ENCODE measurements around the gene ZNF202.
A peak's percentile ranks its signal among the peaks of the same experiment; 100 is the strongest.
"Not testable (repeated sequence)": the region's sequence is repeated elsewhere in the genome, so short reads cannot be mapped to it uniquely, and the experiment has no call there.

ZNF202 gene

DNA sequence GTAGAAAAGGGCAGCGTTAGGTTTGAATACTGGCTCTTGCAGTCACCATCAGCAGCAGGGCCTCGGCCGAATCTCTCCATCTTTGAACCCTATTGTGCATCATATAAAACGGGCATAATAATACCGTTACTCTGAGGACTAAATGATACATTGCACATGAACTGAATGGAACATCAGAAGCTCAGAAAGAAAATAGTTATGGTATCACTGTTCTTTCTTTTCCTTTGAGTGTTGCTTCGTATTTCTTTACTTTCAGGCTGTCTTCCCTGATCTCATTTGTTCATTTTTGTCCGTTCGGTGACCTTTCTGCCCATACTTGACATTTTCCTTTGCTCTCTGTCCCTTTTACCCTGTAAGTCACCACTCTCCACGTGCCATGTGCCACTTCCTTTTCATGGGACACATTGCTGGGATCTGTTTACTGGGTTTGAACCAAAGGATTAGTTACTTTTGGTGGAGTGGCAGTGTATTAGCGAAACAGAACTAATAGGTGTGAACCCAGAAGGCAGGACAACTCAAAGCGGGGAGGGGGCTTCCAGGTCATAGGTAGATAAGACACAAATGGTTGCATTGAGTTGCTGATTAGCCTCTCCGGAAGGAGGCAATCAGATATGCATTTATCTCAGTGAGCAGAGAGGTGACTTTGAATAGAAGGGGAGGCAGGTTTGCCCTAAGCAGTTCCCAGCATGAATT is 717 bp upstream of the ZNF202 start:
- DNase-seq (ENCODE audit: low read depth in 2 of 3, low spot score in 1 of 3) = peak in 1 of 3 donors; percentile 6

- no peak for DNase-seq (ENCODE audit: low read depth in 2 of 3, low spot score in 1 of 3)
These were observed 687 bp downstream of the ZNF202 start for GRCh38 chr11:123740787-123741158.

DNA sequence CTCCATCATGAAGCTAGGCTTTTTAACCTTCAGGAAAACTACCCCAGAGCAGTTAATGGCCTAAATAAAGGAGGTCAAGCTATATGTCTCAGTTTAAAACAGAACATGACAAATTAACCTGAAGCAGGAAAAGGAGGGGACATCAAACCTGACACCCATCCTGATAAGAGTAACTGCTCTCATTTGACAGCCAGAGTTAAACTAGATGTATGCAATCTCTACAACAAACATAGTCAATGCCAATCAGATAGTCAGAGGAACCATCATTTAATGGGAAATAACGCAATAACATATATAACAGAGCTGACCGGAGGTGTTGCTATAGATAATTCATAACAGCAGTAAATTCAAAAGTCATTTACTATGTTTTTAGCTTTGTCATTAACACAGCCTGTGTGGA is 3.1 kb downstream of the ZNF202 start:
- DNase-seq (ENCODE audit: low read depth in 2 of 3, low spot score in 1 of 3) = no peak

DNA sequence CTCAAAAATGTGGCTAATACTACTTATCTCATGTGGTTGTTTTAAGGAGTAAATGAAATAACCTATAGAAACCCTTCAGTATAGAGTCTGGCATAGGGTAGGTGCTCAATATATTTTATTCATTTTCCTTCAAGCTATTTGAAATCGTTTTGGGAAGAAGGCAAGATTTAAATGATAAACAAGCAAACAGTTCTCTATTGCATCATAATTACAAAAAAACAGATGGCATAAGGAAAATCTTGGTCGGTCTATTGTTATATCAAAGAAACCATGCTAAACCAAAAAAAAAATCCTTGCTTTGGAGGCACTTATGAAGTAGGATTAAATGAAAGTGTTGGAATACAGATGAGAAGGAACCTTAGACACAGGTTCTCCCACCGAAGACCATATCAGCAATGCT is 4.7 kb downstream of the ZNF202 start:
- no peak for DNase-seq (ENCODE audit: low read depth in 2 of 3, low spot score in 1 of 3)

DNA sequence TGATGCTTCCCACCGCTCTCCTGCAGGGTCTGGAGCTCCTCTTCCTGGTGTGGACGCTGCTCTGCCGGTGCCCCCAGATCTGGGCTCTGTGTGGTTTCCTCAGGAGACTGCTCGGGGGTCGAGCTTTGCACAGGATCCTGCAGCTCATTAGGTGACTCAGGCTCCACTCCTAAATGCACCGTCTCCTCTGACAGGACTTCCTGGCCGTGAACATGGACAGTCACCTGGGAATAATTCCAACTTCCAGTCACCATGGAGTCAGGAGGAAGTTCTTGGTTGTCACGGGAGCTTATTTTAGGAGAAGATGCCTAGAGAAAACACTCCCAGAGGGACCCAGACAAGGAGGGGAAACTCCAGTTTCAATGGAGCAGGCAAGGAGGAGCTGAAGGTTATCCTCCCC is 11.9 kb downstream of the ZNF202 start:
- no peak for DNase-seq (ENCODE audit: low read depth in 2 of 3, low spot score in 1 of 3)

DNA sequence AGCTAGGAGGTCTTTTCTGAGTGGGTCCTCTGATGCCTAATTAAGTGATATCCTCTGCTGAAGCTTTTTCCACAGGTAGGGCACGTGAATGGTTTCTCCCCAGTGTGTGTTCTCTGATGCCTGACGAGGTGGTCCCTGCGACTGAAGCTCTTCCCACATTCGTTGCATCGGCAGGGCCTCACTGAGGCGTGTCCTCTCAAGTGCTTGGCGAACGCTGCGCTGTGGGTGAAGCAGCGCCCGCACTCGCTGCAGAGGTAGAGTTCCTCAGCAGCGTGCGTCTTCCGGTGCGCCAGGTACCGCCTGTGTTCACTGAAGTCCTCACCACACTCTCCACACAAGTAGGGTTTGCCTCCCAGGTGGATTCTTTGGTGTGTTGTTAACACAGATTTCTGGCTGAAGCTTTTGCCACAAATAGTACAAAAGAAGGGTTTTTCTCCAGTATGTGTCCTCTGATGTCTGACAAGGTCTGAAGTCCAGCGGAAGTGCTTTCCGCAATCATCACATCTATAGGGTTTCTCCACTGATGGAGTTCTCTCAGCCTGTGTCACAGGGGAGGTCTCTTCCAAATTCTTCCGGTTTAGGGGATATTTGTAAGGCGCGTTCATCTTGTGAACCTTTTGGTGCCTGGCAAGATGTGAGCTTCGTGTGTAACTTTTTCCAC is 15.3 kb downstream of the ZNF202 start:
- DNase-seq (ENCODE audit: low read depth in 2 of 3, low spot score in 1 of 3) = no peak

GRCh38 chr11:123719452-123719851 is 22.0 kb downstream of the ZNF202 start:
- no peak for DNase-seq (ENCODE audit: low read depth in 2 of 3, low spot score in 1 of 3)

- DNase-seq (ENCODE audit: low read depth in 2 of 3, low spot score in 1 of 3) = no peak
These were observed 23.0 kb downstream of the ZNF202 start for GRCh38 chr11:123718469-123718868.

DNA sequence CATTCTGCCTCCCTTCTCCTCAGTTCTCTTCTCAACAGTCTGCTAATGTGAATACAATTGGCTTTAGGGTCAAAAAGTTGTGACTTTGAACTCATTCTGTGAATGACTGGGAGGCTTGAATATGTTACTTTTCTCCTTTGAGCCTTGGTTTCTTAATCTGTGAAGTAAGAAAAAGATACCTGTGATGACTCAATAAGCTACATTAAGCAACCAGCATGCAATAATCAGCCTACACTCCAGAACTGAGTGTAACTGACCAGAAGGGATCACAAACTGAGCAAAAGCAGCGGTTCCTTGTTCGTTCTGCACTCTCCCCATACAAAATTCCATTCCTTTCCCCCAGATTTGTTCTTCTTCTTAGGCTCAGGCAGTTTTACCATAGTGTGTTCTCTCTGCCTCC is 23.4 kb downstream of the ZNF202 start:
- DNase-seq (ENCODE audit: low read depth in 2 of 3, low spot score in 1 of 3) = no peak

DNA sequence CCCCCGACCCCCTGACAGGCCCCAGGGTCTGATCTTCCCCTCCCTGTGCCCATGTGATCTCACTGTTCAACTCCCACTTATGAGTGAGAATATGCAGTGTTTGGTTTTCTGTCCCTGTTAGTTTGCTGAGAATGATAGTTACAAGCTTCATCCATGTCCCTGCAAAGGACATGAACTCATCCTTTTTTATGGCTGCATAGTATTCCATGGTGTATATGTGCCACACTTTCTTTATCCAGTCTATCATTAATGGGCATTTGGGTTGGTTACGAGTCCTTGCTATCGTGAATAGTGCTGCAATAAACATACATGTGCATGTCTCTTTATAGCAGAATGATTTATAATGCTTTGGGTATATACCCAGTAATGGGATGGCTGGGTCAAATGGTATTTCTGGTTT is 28.8 kb downstream of the ZNF202 start:
- DNase-seq (ENCODE audit: low read depth in 2 of 3, low spot score in 1 of 3) = not testable (repeated sequence)

GRCh38 chr11:123707606-123708205 is 33.8 kb downstream of the ZNF202 start:
- DNase-seq (ENCODE audit: low read depth in 2 of 3, low spot score in 1 of 3) = peak; percentile 31 to 55 (median 32)

GRCh38 chr11:123707206-123707605 is 34.3 kb downstream of the ZNF202 start:
- no peak for DNase-seq (ENCODE audit: low read depth in 2 of 3, low spot score in 1 of 3)

DNA sequence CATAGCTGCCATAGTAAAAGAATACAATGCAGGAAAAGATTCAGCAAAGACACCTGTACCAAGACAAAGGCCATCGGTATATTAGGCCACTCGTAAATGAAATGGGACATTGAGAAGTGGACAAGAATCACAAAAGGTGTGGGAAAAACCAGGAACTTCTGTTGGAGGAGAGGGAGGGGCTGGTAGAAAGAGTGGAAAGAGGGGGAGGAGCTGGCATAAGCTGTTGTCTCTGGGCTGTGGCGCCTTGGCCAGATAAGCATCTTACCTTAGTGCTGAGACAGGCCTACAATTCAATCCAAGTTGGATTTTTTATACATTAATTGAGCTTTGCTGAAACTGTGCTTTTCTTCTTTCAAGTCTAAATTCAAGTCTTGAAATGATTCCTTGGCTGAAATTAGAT is 37.1 kb downstream of the ZNF202 start:
- DNase-seq (ENCODE audit: low read depth in 2 of 3, low spot score in 1 of 3) = no peak

DNA sequence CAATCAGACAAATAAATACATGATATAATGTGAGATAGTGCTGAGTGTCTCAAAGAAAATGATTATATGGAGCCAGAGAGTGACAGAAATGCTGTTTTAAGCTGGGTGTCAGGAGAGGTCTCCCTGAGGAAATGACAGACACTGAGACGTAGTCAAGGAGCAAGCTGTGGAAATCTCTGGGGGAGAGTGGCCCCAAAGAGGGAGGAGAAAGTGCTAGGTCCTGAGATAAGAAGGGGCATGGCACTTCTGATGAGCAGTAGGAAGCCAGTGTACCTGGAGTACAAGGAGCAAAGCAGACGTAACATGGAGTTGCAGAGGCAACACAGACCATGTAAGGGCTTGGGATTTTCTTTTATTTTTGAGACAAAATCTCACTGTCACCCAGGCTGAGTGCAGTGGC is 38.8 kb downstream of the ZNF202 start:
- DNase-seq (ENCODE audit: low read depth in 2 of 3, low spot score in 1 of 3) = no peak

DNA sequence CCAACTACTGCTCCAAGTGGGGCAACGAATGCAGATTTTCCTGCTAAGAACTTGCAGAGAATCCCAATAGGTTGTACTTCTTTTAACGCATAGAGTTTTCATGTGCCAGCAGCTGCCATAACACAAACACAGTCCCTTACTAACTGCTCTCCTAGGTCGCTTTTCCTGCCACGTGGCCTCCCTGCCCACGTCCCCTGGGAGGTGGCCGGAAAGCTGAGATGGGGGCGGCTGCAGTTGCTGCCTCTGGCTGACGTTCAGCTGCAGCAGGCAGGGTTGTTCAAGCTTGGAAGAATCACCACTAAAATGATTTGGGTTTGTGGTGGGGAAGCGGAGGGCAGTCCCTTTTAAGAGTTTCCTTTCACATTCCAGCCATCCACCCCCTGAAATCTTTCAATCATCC is 39.3 kb downstream of the ZNF202 start:
- DNase-seq (ENCODE audit: low read depth in 2 of 3, low spot score in 1 of 3) = no peak

DNA sequence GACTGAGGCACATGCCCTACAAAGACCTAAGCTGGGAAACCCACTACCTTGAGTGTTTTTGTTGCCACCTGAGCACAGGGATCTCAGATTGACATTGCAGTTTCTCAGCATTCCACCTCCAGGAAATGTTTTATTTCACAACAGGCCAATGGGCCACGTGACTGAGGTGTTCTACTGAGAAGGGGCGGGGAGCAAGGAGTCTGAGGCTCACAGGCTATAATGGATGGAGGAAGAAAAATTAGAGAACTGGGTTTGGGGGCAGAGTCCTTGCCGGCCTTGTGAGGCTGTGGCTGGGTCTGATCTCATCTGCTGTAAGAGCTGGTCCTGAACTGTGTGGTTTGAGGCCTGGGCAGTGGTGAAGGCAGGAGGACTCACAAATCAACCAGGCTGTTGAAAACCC is 40.7 kb downstream of the ZNF202 start:
- DNase-seq (ENCODE audit: low read depth in 2 of 3, low spot score in 1 of 3) = no peak

- DNase-seq (ENCODE audit: low read depth in 2 of 3, low spot score in 1 of 3) = no peak
These were observed 42.8 kb downstream of the ZNF202 start for GRCh38 chr11:123698546-123699127.

GRCh38 chr11:123696183-123696582 is 45.3 kb downstream of the ZNF202 start:
- no peak for DNase-seq (ENCODE audit: low read depth in 2 of 3, low spot score in 1 of 3)

GRCh38 chr11:123695231-123695630 is 46.2 kb downstream of the ZNF202 start:
- no peak for DNase-seq (ENCODE audit: low read depth in 2 of 3, low spot score in 1 of 3)

DNA sequence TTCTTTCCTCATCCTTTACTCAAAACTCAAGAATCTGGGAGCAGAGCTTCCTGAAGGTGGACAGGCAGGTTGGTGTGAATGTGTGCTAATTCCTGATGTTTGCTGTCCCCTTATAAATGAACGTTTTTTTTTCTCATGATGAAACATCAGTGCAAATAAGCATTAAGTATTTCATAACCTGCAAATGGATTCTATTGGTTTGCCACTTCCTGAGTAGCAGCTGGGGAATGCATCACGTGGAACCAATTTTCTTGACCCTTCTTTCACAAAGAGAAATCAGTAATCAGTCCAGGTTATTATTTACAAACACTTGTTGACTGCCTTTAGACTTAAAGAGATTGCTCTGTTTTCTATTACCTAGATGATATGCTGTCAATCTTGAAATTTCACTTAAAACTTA is 46.9 kb downstream of the ZNF202 start:
- no peak for DNase-seq (ENCODE audit: low read depth in 2 of 3, low spot score in 1 of 3)

GRCh38 chr11:123692961-123693360 is 48.5 kb downstream of the ZNF202 start:
- DNase-seq (ENCODE audit: low read depth in 2 of 3, low spot score in 1 of 3) = no peak

DNA sequence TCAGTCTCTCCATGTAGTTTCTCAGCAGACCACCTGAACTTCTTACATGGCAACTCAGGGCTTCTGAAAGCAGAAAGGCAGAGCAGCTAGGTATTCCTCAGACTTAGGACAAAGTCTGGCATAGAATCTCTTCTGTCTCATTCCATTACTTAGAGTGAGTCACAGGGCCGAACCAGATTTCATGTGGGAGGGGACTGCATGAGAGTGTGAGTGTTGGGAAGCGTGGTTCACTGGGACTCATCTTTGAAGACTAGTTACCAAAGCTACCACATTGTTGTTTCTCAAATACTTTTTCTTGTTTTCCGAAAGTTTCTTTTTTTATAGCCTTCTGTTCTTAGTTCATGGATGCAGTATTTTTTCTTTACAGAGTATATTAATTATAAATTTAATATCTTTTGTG is 51.0 kb downstream of the ZNF202 start:
- peak in 2 of 3 donors; percentile 9 to 10 for DNase-seq (ENCODE audit: low read depth in 2 of 3, low spot score in 1 of 3)

Measured in stimulated activated CD4-positive, alpha-beta T cell treated with anti-CD3 and anti-CD28 coated beads, Interleukin-12 subunit alpha, Interleukin-12 subunit beta, amount 100 ng/mL, for 48 hours (primary cell).